Psoas muscle (tissue), 8 donors: ENCODE data around the gene CCDC85A. TPM values are rescaled to one million over a fixed set of nuclear protein-coding genes. Genes with fewer than 3 reads are reported as not detected.

ENCODE experiments used
- ATAC-seq, 4 donors: fragments of 200-7000 bp; cut with Tn5 transposase; one replicate each; pipeline ENCODE4 v1.9.1; 2020; ENCODE audit warnings: moderate library complexity in 3 of 4, mild to moderate bottlenecking in 2 of 4
- DNase-seq, 2 donors: peaks; one replicate each; pipeline ENCODE4 v3.0.0-alpha.2; 2020
- H3K27ac ChIP-seq: fragments of 200-600 bp; one replicate; pipeline ENCODE4 v1.8.0; 2022
- H3K27me3 ChIP-seq, 3 donors: fragments of 200-600 bp in 1 of 3; one replicate each; pipeline versions ENCODE4 v1.6.1 to v1.8.0; 2013 to 2022; ENCODE audit warnings: low read length in 2 of 3, mild to moderate bottlenecking in 2 of 3, moderate library complexity in 1 of 3; ENCODE audit not compliant: insufficient read depth in 3 of 3
- H3K36me3 ChIP-seq, 2 donors: fragments of 200-600 bp in 1 of 2; one replicate each; pipeline versions ENCODE4 v1.6.1 to v1.8.0; 2013 to 2022; ENCODE audit warnings: low read depth in 1 of 2, mild to moderate bottlenecking in 1 of 2, moderate library complexity in 1 of 2; ENCODE audit not compliant: insufficient read depth in 1 of 2
- H3K4me1 ChIP-seq: fragments of 200-600 bp; one replicate; pipeline ENCODE4 v1.8.0; 2022
- H3K4me3 ChIP-seq: fragments of 200-600 bp; one replicate; pipeline ENCODE4 v1.8.0; 2022; ENCODE audit warnings: mild to moderate bottlenecking
- H3K9me3 ChIP-seq: fragments of 200-600 bp; one replicate; pipeline ENCODE4 v1.8.0; 2022
- WGBS, 3 donors: extraction: QIAGEN DNeasy Blood & Tissue Kit; methylation state at CpG; one replicate each; pipeline versions ENCODE4 v1.1.6 to v1.1.7; 2013; 5-methylcytosine and 5-hydroxymethylcytosine counted together
- intact Hi-C, 2 donors: fragments of 100-400 bp; cut with DNase I; formaldehyde crosslinking; loops; one replicate each; pipeline versions ENCODE4 v1.11.0 to v1.14.2; 2022
- polyA plus RNA-seq, 3 donors: library from polyadenylated mRNA; stranded (reverse); fragments of 200-250 nt; gene quantifications; one replicate each; pipeline ENCODE4 v1.2.3, GENCODE V29; 2013
- total RNA-seq, 4 donors: library from RNA; stranded (reverse); fragmentation: NEBNext Ultra II Directional in 2 of 4; extraction: Animal tissue kit (Norgen Biotek cat#: 25700) in 2 of 4; gene quantifications; one replicate each; pipeline versions ENCODE4 v1.2.1 to v1.2.4, GENCODE V29; 2021 to 2023
- TF ChIP-seq, protein P1 (sequence below): fragments of 200-600 bp; IDR thresholded peaks from one replicate; pipeline ENCODE4 v1.8.0; 2022; ENCODE audit warnings: antibody characterized with exemption
- donor health status: healthy with polysubstance abuse.
- donor health status: DM: no; HTN: no; CAD: no; lungs with moderate emphysema.
- donor health status: Bipolar disorder and iron deficiency.
- donor health status: healthy.
- donor health status: DM: yes; HTN: yes; CAD: no.
- donor health status: DM: no; HTN: no; CAD: no.
- donor health status: DM: no; HTN: no; CAD: no.
- donor health status: DM: yes; HTN: yes; CAD: no.

Gene CCDC85A
- total and polyA plus RNA-seq, 7 donors = 1.8 to 5.6 (median 1.9) TPM

GRCh38 chr2:56372071-56372656 is 188.4 kb downstream of the CCDC85A start:
- 90 to 96% (median 91%) methylated on average over 6 of the region's 6 CpGs for WGBS, 3 donors
- Histone ChIP-seq H3K27me3 (no peaks in the 10 kb centered on the region), H3K27ac (no peak overlapping the region), H3K36me3 (no peaks in the 10 kb centered on the region), H3K4me1 (no peaks in the 10 kb centered on the region), H3K9me3 (no peaks in the 10 kb centered on the region), H3K4me3 (no peak overlapping the region)
- intact Hi-C loops = no loop called here
- ATAC-seq = no peak
- TF ChIP-seq, protein P1, sequence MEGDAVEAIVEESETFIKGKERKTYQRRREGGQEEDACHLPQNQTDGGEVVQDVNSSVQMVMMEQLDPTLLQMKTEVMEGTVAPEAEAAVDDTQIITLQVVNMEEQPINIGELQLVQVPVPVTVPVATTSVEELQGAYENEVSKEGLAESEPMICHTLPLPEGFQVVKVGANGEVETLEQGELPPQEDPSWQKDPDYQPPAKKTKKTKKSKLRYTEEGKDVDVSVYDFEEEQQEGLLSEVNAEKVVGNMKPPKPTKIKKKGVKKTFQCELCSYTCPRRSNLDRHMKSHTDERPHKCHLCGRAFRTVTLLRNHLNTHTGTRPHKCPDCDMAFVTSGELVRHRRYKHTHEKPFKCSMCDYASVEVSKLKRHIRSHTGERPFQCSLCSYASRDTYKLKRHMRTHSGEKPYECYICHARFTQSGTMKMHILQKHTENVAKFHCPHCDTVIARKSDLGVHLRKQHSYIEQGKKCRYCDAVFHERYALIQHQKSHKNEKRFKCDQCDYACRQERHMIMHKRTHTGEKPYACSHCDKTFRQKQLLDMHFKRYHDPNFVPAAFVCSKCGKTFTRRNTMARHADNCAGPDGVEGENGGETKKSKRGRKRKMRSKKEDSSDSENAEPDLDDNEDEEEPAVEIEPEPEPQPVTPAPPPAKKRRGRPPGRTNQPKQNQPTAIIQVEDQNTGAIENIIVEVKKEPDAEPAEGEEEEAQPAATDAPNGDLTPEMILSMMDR = no peak
- no peak for DNase-seq

GRCh38 chr2:56375251-56375650 is 191.5 kb downstream of the CCDC85A start:
- no peak for ATAC-seq
- TF ChIP-seq, protein P1 = no peak
- H3K4me1 ChIP-seq = no peaks in the 10 kb centered on the region
- intact Hi-C loops = no loop called here
- H3K36me3 ChIP-seq = no peaks in the 10 kb centered on the region
- H3K9me3 ChIP-seq = no peaks in the 10 kb centered on the region
- no peak for DNase-seq
- WGBS, 3 donors = 59 to 72% (median 70%) methylated on average over 1 of the region's 1 CpG
- no peaks in the 10 kb centered on the region for H3K27me3 ChIP-seq
- no peak overlapping the region for H3K27ac ChIP-seq
- H3K4me3 ChIP-seq = no peak overlapping the region

GRCh38 chr2:56376699-56377665 is 193.2 kb downstream of the CCDC85A start:
- ATAC-seq = no peak
- no peaks in the 10 kb centered on the region for H3K9me3 ChIP-seq
- no peak overlapping the region for H3K27ac ChIP-seq
- TF ChIP-seq, protein P1 = no peak
- DNase-seq = no peak
- intact Hi-C loops = no loop called here
- 83 to 92% (median 85%) methylated on average over 2 of the region's 2 CpGs for WGBS, 3 donors
- no peaks in the 10 kb centered on the region for H3K27me3 ChIP-seq
- H3K4me1 ChIP-seq = no peaks in the 10 kb centered on the region
- no peak overlapping the region for H3K4me3 ChIP-seq
- no peaks in the 10 kb centered on the region for H3K36me3 ChIP-seq

GRCh38 chr2:56379066-56379465 is 195.3 kb downstream of the CCDC85A start:
- TF ChIP-seq, protein P1 = no peak
- Histone ChIP-seq H3K27me3 (no peaks in the 10 kb centered on the region), H3K4me3 (no peak overlapping the region), H3K27ac (no peak overlapping the region), H3K36me3 (no peaks in the 10 kb centered on the region), H3K4me1 (no peaks in the 10 kb centered on the region), H3K9me3 (no peaks in the 10 kb centered on the region)
- intact Hi-C loops = no loop called here
- no peak for ATAC-seq
- no peak for DNase-seq
- 66 to 86% (median 72%) methylated on average over 2 of the region's 2 CpGs for WGBS, 3 donors
